Posterior vena cava (tissue), 2 donors: Measurements from ENCODE around the gene SCYGR3. TPM values are rescaled to one million over a fixed set of nuclear protein-coding genes. Genes with fewer than 3 reads are reported as not detected.
"Not testable (repeated sequence)": the region's sequence is repeated elsewhere in the genome, so short reads cannot be mapped to it uniquely, and the experiment has no call there.

ENCODE experiments used
- DNase-seq: peaks from one replicate; pipeline ENCODE4 v3.0.0-alpha.2; 2020; ENCODE audit warnings: low spot score
- intact Hi-C, 2 donors: fragments of 100-400 bp; cut with DNase I; formaldehyde crosslinking; loops; one replicate each; pipeline versions ENCODE4 v1.14.1 to v1.14.2; 2022 to 2023
- total RNA-seq, 2 donors: library from RNA; stranded (reverse); fragmentation: NEBNext Ultra II Directional; extraction: Animal tissue kit (Norgen Biotek cat#: 25700); gene quantifications; one replicate each; pipeline ENCODE4 v1.2.1, GENCODE V29; 2021
- donor health status: DM: yes; HTN: yes; CAD: no.
- donor health status: DM: yes; HTN: yes; CAD: no.

Gene SCYGR3
- total RNA-seq, 2 donors from 2014 or later, result not detected

DNA sequence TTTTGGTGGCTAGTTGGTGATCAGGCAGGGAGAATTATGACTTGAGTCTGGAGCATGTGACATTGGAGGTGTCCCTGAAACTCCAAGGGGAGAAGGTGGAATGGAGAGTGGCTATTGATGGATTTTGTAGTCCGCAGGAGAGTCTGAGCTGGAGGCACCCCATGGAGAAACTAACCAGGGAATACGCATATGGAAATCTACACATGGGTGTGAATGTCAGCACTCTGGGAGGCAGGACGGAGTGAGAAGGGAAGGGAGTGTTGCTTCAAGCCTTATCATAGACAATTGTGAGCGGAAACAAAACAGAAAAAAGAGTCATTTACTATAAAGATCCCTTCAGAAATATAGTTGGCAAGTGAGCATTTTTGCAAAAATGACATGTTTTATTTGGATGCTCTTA lies 2.0 kb upstream of the SCYGR3 start:
- intact Hi-C loops, result loop anchor here in 1 of 2 donors (5.0 kb wide), 1 partner anchor 119 kb away; no protein-coding TSS in a partner anchor
- no peak for DNase-seq

DNA sequence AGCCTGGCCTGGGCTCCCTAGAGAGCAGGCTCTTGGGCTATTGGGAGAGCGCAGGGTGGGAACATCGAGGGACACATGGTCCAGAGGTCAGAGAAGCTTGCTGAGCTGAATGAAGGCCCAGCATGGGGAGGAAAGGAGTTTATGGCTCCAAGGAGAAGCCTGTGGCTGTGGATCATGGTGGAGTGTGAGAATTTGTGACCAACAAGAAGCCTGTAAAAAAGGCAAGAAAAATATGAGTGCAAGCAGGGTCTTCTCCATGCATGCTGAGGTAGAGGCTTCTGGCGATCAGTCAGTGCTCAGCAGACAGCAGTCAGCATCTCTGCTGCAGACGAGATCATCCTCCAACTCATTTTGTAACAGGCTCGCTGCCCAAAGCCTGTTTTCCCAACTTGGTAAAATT lies 1.3 kb upstream of the SCYGR3 start:
- DNase-seq, result no peak
- intact Hi-C loops, result loop anchor here in 1 of 2 donors (5.0 kb wide), 1 partner anchor 119 kb away; no protein-coding TSS in a partner anchor

DNA sequence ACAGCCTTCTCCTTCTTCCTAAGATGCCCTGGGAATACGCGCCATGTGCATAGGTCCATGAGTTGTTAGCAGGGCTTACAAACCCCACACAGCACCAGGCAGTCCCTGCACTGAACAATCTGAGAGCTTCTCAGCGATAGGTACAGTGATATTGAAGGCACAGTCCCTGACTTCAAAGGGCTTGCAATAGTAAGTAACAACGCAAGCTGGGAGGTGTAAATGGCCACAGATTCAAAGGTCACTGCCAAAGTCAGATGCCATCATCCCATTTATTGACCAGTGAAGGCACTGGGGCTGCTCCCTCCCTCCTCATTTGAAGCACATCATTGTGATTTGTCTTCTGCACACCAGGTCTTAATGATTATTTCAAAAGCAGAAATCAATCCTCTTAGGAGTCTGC lies 541 bp upstream of the SCYGR3 start:
- no peak for DNase-seq
- intact Hi-C loops, result loop anchor here in 1 of 2 donors (5.0 kb wide), 1 partner anchor 118 kb away; no protein-coding TSS in a partner anchor

DNA sequence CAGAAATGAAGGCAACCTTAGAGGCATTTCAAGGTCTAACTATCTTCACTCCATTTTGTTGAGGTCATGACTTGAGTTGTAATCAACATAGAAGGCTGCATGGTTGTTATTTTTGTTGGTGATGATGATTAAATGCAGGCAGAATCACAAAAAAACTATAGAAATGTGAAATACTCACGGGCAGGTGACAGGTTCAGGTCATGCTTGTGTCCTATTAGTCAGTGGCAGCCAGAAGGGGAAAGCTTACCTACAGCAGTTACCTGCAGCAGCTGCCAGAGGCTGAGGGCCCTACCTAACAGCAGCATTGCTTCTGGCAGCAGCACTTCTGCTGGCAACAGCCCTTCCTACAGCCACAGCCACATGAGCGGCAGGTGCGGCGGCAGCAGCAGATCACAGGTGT lies 394 bp downstream of the SCYGR3 start:
- intact Hi-C loops, result no loop called here
- DNase-seq, result no peak

DNA sequence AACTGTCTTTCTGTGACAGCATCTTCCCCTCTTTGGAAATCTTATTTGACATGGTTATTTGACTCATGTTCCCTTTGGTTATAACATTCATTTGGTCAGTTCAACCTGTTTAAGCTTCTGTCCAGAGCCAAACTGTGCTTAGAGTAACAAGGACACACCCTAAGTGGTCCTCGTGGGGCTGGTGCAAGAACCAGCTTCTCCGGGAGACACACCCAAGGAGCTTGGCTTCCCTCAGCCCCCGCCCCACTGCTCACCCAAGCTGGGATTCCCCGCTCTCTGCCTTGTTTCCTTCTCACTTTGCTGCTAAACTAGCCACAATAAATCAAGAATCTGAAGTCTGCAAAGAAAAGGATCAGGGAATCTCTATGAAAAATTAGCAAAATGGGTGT lies 1.4 kb downstream of the SCYGR3 start:
- DNase-seq, result no peak
- intact Hi-C loops, result no loop called here

DNA sequence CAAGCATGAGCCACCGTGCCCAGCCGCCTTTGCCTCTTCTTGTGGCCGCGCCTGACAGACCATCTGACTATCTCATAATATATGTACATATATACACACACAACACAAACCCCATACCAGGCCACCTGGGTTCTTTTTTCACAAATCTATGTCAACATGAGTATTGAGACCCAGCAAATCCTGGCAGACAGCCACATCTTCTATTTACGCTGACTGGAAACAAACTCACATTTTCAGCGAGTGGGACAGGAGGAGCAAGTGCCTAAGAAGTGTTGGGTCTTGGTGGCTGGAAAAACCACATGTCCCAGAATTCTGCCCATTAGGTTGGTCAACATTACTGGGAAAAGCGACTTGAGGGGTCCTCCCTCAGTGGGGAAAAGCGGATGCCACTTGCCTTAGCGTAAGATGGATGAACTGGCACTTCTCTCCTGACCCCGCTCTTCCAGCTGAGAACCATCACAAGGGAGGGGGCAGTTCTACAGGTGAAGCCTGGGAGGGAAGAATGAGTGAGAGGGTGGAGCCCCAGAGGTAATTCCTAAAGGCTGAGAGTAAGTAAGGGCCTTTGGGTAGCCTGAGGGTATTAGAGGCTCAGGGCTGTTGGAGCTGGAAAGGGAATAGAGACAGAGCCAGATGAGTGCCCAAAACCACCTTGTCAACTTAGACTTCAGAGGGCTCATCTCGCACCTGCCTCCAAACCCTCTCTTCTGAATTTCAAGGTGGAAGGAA lies 1.9 kb downstream of the SCYGR3 start:
- intact Hi-C loops, result no loop called here
- DNase-seq, result no peak

DNA sequence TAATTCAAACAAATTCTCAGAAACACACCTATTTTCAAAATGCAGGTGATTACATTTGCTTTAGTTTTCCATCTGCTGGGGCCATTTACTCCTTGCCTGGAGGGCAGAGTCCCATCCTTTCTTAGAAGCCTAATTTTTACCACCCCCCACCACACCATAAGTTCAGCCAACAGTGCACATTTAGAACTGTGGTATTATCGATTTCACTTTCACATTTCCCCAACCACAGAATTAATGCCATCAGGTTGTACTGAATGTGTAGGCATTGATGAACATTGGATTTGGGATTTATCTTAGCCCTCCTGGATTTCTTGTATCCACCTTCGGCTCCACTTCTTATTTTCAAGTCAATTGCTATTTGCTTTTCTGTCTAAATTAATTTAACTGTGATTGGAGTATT lies 4.5 kb downstream of the SCYGR3 start:
- intact Hi-C loops, result no loop called here
- DNase-seq, result no peak

DNA sequence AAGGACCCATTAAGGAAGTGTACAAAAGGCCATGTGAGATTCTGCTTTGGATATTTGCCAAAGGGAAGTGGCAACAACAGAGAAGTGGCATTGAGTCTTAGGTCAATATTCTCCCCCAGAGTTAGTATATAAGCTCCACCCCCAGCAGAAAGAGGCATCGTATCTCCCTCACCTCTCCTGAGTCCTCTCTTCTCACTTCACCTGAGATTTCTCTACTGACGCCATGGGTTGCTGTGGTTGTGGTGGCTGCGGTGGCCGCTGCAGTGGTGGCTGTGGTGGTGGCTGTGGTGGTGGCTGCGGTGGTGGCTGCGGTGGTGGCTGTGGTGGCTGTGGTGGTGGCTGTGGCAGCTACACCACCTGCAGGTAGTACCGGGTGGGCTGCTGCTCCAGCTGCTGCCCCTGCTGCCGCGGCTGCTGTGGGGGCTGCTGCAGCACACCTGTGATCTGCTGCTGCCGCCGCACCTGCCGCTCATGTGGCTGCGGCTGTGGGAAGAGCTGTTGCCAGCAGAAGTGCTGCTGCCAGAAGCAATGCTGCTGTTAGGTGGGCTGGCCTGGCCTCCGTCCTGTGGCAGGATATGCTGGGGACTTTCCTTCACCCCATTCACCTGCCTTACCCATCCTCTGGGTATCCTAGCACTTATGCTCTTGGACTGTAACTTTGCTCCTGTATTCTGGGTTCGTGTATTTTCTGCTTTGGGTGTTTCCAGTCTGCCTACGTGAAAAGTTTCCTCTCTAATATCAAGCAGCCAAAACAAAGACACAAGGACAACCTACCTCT lies 5.9 kb downstream of the SCYGR3 start:
- intact Hi-C loops, result no loop called here
- no peak for DNase-seq

DNA sequence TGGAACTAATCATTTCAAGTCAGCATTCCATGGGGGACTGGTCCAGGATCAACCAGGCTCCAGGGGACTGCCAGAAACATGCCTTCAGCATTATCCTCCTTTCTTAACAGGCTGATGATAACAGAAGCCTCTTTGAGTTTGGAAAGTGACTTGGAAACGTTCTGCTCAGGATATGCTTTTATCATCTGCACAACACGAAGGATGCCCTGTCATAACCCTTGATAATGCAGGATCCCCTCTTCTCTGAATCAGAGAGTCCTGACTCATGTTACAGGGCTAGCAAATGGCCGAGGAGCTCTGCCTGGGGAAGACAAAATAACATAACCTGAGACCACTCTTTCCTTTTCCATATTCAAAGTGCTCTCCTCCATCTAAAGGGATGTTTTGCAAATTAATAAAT lies 6.7 kb downstream of the SCYGR3 start:
- DNase-seq, result no peak
- intact Hi-C loops, result no loop called here

DNA sequence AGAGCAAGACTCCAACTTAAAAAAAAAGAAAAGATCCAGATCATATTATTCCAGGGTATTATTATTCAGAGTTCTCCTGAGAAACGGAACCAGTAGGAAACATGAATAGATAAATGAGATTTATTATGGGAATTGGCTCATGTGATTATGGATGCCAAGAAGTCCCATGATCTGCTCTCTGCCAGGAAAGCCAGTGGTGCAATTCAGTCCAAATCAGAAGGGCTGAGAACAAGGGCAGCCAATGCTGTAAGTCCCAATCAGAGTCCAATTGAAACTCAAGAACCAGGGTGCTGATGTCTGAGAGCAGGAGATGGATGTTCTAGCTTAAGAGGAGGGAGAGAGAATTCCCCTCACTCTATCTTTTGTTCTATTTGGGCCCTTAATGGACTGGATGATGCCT lies 8.2 kb downstream of the SCYGR3 start:
- intact Hi-C loops, result no loop called here
- DNase-seq, result no peak

DNA sequence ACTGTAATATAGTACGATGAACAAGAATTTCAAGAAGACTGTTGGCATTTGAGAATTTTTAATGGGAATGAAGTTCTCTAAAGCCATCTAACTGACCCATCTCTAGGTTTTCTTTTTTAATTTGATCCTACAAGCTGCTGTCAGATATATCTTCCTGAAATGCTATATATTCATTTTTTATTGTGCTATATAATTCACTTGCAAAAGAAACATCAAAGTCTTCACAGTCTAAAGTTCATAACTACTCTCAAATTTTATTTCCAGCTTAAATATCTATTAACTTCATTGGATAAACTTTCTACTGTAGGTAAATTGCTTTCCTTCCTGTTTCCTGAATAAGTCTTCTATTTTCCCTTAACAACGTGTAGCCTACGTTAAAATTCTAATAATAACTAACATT lies 12.3 kb downstream of the SCYGR3 start:
- no peak for DNase-seq
- intact Hi-C loops, result no loop called here

DNA sequence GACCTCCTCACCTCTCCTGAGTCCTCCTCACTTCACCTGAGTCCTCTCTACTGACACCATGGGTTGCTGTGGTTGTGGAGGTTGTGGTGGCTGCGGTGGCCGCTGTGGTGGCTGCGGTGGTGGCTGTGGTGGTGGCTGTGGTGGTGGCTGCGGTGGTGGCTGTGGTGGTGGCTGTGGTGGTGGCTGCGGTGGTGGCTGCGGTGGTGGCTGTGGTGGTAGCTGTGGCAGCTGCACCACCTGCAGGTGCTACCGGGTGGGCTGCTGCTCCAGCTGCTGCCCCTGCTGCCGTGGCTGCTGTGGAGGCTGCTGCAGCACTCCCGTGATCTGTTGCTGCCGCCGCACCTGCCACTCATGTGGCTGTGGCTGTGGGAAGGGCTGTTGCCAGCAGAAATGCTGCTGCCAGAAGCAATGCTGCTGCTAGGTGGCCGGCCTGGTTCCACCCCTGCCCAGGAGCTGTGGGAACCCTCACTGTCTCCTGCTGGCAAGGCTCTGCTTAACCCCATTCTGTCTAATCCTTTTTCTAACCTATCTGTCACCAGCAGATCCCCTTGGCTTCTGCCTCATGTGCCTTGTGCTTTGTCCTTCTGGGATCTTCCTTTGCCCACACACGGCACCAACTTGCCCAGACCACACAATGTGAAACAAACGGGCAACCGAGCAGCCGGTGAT lies 15.7 kb downstream of the SCYGR3 start, which contains the start of gene SCYGR2:
TSS of gene SCYGR2 (plus strand) at position 59 of the 669 bp plus-strand sequence. CDS start at position 59, 0 bp downstream.
- DNase-seq, intact Hi-C loops: not testable (repeated sequence)

DNA sequence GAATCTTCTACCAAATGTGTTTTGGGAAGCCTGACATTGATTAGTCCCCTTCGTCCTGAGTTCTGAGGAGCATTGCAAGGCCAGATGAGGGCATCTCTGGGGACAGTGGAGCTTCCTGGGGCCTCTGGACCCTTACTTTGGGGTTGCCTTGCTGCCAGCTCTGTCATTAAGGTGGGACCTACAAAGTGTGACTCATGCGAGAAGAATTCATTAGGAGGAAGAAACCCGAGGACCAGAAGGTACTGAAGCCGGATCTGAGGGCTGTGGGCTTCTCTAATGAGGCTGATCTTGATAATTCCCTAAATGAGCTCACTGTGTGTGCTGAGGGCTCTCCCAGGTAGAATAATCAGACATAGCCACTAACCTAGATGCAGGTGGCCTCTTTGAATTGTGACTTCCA lies 16.6 kb downstream of the SCYGR3 start:
- intact Hi-C loops, result no loop called here
- DNase-seq, result no peak

DNA sequence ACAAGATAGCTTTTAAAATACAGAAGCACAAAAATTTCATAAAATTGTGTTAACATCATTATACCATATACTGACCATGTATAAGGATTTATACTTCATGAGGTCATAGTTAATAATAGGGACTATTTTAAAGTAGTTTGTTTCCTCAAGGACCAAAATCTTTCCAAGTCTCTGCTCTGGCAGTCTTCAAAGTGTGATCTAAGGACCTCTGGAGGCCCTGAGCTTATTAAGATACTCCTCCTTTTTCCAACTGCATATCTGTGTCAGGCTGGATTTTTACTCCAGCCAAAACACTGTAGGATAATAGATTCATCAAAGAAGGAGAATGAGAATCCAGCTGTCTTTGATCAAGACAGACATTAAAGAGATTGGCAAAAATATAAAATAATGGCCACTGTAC lies 17.6 kb downstream of the SCYGR3 start:
- no peak for DNase-seq
- intact Hi-C loops, result no loop called here

DNA sequence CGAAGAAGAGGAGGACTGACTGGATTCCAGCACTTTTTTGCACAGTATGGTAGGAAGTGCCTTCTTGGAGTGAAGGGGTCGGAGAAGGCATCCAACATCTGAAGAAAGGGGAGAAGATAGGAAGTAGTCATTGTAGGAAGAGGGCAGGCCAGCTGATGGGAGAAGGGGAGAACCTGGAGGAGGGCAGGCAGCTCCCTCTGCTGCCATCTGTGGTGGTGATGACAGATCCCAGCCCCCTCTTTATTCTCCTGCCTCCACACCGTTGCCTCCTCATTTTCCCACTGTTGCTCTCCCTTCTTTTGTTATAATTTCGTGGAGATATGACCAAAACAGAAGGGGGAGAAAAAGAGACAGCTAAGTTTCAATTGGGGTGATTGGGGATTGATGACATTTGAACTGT lies 18.8 kb downstream of the SCYGR3 start:
- intact Hi-C loops, result no loop called here
- DNase-seq, result no peak

DNA sequence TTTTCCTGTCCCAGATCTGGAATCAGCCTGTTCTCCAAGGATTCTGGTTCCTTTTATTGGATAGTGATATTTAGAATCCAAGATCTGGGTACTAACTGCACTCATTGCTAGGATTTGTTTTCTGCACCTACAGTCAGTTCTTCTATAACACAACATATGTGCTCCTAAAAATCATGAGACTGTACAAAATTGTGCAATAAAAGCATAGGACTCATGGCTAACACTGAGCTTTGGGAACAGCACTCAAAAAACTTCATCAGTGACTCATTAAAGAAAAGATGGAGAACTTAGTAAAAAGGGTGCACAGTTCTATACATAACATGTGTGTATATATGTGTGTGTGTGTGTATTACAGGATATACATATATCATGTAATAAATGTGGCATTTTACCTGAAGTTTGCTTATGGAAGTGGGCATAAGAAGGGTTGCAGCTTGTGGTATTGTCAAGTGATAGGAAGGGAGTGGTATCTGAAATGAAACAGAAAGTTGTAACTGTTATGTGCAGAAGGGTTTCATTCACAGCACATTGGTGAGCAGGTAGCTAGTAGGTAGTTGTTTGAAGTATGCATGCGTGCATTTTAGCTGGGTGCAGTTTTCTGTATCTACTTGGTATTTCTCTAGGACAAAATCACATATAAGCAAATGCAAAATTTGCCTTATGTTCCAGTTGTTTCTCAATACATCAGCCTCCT lies 21.8 kb downstream of the SCYGR3 start:
- intact Hi-C loops, result no loop called here
- no peak for DNase-seq

DNA sequence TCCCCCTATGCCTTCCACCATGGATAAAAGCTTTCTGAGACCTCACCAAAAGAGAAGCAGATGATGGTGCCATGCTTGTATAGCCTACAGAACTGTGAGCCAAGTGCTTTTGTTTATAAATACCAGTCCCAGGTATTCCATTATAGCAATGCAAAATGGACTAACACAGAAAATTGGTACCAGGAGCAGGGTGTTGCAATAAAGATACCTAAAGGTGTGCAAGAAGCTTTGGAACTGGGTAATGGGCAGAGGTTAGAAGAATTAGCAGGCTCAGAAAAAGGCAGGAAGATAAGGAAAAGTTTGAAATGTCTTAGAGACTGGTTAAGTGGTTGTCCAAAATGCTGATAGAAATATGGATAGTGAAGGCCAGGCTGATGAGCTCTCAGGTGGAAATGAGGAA lies 32.3 kb downstream of the SCYGR3 start:
- intact Hi-C loops, result no loop called here
- no peak for DNase-seq

DNA sequence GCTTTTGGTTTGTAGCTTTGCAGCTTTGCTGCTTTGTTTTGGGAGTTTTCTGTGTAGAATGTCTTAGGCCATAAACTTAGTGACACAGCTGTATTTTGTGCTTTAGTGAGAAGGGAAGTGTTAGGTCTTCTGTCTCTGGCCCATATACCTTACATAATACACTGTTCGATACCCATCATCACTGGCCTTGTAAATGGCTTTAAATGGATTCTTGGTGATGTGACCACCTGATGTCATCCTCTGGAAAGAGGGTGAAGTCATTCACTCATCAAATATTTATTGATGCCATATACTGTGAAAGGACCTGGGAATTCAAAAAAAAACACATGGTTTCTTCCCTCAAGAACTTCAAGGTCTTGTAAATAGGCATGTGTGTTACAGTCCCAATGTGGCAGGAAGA lies 34.8 kb downstream of the SCYGR3 start:
- intact Hi-C loops, result no loop called here
- no peak for DNase-seq

DNA sequence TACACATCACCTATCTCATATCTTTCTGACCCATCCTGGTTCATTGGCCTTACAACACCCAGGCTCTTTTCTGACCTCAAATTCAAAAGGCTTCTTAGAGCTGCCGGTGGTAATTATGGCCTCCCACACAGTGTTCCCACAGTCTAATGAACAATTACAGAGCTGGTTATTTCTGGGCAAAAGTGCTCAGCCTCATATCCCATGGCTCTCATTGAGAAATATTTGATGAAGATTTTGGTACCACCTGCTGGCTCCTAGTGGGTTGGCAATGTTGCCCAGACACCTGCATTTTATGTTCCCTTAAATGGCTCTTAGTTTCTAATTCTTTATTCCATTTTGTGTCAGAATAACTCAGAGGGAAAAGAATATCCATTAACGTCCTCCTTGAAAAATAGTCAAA lies 36.0 kb downstream of the SCYGR3 start:
- intact Hi-C loops, result no loop called here
- DNase-seq, result no peak

DNA sequence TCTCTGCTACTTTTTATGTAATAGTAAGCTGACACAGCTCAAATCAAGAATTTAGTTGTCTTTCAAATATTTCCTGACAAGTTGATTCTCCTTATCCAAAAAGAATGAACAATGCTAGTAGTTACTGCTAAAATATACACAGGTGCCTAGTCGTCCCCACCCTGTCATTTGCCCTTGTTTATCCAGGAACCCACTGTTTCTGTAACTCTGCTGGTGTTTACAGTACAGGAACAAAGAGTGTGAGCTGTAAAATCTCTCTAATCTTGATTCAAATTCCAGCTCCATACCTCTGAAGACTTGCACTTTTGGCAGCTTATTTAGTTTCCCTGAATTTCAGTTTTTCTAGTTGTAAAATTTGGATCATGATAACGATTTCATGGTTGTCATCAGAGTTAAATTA lies 37.1 kb downstream of the SCYGR3 start:
- intact Hi-C loops, result no loop called here
- no peak for DNase-seq
